Glomerular visceral epithelial cell (primary cell): ENCODE results near the gene FBXO40.
A peak's percentile ranks its signal among the peaks of the same experiment; 100 is the strongest.
"Not testable (repeated sequence)": the region's sequence is repeated elsewhere in the genome, so short reads cannot be mapped to it uniquely, and the experiment has no call there.

Experiments used
- DNase-seq: peaks from one replicate; pipeline ENCODE4 v3.0.0-alpha.2; 2016; ENCODE audit errors: extremely low spot score

FBXO40 gene

GRCh38 chr3:121592856-121593702 is at the start of gene FBXO40:
Gene FBXO40, plus strand, starts transcription at chr3:121593379. Its CDS starts 27,197 bp downstream, at chr3:121620576.
- DNase-seq = no peak

DNA sequence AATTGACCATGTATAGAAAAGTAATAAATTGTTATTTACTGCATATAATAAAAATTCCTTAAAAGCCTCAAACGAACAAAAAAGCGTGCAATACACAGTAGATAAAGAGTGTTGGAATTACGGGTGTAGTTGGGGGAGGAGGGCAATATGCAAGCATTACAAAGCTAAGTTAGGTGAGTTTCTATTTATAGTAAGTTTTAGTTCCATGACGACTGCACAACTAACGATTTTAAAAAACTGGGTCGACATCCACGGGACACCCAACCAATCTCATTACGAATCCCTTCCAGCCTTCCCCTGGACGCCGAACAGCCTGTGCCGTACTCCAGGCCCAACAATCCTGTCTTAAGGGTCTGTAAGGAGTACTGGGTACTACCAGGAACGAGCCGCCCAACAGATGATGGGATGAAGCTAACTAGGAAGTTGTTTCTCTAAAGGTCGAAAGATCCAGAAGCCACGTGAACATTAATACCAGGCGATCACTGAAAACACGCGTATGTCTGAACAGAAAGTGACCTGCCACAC is 48.1 kb upstream of the FBXO40 start:
- DNase-seq = no peak

DNA sequence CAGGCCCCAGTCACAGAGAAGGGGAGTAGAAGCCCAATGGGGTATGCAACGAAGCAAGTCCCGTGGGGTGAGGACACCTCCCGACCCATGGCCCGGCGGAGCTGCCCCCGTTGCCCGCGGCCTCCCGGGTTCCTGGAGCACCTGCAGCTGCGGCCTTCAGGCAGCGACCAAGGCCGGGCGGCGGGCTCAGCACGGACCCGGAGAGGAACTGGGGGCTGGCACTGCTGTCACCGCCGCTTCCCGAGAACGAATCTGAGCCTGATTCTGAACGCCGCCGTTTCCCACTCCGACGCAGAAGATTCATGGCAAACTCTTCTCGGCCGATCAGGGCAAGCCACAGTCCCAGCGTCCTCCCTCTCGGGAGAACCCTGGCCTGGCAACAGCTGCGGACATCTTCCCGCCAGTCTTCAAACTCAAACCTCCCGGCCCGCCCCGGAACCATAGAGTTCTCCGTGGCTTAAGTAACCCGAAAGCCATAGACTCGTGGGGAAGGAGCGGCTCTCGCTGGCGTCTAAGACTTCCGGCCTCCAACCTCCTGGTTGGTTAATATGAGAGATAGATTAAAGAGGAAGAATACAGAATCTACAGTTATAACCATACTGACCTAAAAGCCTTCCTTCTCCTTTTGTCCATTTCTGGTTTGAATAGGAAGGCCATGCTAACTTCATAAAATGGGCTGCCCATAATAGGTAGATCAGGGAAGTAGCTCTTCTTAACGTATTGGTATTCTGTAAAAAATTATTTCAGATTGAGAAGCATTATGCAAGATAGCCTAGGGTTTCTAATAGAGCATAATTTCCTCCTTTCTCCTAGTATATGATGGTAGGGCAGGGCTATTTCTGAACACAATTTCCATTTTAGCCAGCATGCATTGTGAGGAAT is 47.4 kb upstream of the FBXO40 start, which contains the start of gene POLQ:
Gene POLQ (minus strand): TSS at position 415 of the 882 bp plus-strand sequence. CDS start 111 bp downstream, at position 304.
- DNase-seq = peak; percentile 92

DNA sequence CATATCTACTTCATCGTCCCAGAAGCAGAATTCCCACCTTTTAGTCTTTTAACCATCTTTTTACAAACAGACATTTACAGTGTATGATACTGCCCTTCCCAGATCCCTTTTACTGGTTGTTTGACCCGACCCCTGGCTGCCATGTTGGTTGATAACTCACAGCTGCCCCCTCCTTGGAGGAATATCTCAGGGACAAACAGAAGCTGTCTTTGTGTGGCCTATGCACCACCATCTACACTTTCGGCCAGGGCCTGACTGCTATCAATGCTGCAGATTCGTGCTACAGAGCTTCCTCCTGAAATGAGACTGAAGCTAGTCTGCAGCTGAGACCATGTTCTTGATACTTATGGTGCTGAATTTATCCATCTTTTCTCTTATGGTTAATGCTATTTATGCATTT is 40.8 kb upstream of the FBXO40 start:
- no peak for DNase-seq

DNA sequence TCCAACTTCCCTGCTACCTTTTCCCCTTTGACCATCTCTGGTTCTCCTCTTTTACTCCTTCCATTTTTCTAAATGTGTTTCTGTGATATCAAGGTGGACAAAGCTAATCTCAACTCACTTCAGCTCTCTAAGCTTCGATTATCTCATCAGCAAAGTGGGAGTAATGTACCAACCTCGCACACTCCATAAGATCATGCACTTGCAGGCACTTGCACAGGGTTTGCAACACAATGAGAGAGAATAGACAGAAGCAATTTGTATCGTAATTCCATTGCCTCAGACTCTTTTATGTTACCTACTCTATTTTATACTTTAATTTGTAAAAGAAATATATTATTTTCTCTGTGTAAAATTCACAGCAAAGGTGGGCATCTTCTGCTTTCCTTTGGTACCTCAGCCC is 40.4 kb upstream of the FBXO40 start:
- DNase-seq = no peak

GRCh38 chr3:121557426-121557934 is 35.7 kb upstream of the FBXO40 start:
- no peak for DNase-seq

- DNase-seq = no peak
Observed at GRCh38 chr3:121562148-121562547, 31.0 kb upstream of the FBXO40 start.

- no peak for DNase-seq
Observed at GRCh38 chr3:121566773-121567172, 26.4 kb upstream of the FBXO40 start.

- no peak for DNase-seq
Observed at GRCh38 chr3:121567649-121568048, 25.5 kb upstream of the FBXO40 start, which contains the start of gene ARGFX. Gene ARGFX, plus strand, starts transcription at chr3:121567949. Its CDS starts 2,765 bp downstream, at chr3:121570714.

- no peak for DNase-seq
Observed at GRCh38 chr3:121574449-121574848, 18.7 kb upstream of the FBXO40 start.

DNA sequence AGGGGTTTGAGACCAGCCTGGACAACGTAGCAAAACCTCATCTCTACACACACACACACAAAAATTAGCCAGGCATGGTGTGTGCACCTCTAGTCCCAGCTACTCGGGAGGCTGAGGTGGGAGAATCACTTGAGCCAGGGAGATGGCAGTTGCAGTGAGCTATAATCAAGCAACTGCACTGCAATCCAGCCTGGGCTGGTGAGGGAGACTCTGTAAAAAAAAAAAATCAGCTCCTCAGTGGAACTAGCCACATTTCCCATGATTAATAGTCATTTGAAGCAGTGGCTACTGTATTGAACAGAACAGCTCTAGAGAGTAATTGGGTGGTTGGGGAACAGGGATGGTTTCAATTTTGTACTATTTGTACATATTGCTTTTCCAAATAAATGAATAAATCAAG is 11.5 kb upstream of the FBXO40 start:
- no peak for DNase-seq

- DNase-seq = no peak
Observed at GRCh38 chr3:121584418-121584817, 8.8 kb upstream of the FBXO40 start.

- DNase-seq = not testable (repeated sequence)
Observed at GRCh38 chr3:121593806-121594205, 627 bp downstream of the FBXO40 start.

DNA sequence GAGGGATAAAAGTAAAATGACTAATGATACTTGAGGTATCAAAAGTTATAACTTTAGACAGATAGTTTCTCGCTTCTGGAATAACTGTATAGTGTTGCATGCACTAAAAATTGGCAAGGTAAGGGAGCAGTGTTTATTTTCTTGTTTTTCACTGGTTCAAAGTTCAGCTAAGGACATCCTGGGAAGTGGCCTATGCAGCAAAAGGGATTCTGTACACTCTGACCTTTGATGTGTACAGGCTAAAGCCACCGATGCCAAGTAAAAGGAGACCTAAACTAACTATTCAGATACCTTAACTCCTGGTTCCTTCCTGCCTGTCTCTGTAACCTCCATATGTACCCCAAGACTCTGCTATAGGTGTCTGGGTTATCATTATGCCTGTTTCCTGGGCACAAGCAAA is 1.7 kb downstream of the FBXO40 start:
- no peak for DNase-seq

- no peak for DNase-seq
Observed at GRCh38 chr3:121595765-121596406, 2.7 kb downstream of the FBXO40 start.

DNA sequence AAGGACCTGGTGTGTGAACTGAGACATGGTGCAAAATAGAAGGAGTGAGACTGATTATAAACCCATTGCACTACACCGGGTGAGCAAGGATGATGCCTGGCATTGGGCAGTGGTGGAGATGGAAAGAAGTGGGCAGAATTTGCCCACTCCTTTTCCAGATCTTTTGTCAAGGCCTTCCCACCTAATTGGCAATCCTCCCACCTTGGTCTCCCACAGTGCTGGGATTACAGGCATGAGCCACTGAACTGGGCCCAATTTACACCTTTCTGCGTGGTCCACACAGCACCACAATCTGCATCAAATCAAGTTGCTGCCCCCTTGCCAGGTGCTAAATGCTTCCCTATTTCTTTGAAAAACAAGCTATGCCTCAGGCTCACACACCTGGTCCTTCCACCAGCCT is 5.4 kb downstream of the FBXO40 start:
- DNase-seq = no peak

DNA sequence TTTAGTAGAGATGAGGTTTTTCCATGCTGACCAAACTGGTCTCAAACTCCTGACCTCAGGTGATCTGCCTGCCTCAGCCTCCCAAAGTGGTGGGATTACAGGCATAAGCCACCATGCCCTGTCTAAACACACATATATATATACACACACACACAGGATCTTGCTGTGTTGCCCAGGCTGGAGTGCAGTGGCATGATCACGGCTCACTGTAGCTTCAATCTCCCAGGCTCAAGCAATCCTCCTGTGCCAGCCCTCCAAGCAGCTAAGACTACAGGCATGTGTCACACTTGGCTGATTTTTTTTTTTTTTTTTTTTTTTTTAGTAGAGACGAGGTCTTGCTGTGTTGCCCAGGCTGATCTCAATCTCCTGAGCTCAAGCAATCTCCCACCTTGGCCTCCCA is 6.7 kb downstream of the FBXO40 start:
- not testable (repeated sequence) for DNase-seq

DNA sequence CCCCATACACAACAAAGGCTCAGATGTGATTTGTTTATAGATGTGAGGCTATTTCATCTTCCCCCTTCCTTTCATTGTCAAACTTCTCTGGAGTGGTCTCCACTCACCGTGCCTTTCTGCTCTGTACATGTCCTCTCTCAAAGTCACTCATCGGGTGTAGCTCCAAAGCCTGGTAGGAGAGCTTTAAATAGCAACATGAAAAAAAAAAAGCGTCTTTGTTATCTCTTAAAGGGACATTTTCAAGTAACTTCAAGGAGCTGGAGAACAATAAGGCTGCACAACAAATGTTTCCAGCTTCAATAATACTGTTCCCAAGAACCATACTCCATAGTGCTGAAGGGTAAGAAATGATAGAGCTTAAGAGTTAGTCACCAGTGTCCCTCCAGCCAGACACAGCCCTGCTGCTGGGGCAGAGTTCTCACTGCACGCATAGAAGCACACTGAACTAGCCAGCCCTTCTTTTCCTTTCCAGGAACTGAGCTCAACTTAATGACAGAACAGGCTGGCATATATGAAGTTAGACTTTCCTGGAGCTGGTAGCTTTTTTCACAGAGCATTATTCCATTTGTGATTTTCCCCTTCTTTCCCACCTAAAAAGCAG is 8.1 kb downstream of the FBXO40 start:
- DNase-seq = no peak

DNA sequence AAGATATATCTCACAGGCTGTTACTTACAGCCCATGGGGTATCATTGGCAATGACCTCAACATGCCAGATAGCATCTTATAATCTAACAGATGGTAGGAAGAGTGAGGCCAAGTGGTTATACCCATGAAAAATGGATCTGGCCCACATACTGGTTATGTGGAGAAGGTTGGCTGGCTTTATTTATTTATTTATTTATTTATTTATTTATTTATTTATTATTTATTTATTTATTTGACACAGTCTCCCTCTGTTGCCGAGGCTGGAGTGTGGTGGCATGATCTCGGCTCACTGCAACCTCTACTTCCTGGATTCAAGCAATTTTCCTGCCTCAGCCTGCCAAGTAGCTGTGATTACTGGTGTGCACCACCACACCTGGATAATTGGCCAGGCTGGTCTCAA is 11.6 kb downstream of the FBXO40 start:
- no peak for DNase-seq

DNA sequence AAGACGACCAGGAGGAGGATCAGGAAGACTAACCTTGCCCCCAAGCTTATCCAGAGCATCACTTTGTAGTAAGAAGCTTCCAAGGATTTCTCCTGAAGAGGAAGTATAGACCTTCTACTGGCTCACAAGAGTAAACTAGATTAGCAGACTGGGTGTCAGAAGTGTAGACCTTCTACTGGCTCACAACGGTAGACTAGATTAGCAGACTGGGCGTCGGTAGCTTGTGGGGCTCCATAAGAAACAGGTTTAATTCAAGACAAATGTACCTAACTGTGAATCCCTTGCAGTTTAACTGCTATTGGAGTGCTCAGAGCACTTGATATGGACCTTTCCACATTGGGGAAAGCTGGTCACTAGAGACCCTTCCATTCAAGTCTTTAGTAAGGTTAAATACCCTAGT is 12.9 kb downstream of the FBXO40 start:
- DNase-seq = no peak

- DNase-seq = no peak
Observed at GRCh38 chr3:121619691-121620090, 26.5 kb downstream of the FBXO40 start.
